Subcutaneous abdominal adipose tissue (tissue), 5 donors: Measurements from ENCODE around the gene XKR3.
"Not testable (repeated sequence)": the region's sequence is repeated elsewhere in the genome, so short reads cannot be mapped to it uniquely, and the experiment has no call there.

Experiments used
- H3K27ac ChIP-seq: one replicate; pipeline ENCODE4 v1.7.0; 2013; ENCODE audit warnings: low read depth, mild to moderate bottlenecking, inconsistent platforms, low read length, moderate library complexity
- H3K27me3 ChIP-seq, 5 donors: one replicate each; pipeline ENCODE4 v1.7.0; 2013; ENCODE audit warnings: low read length in 5 of 5, inconsistent platforms in 1 of 5; ENCODE audit not compliant: control insufficient read depth in 5 of 5, insufficient read depth in 4 of 5
- H3K36me3 ChIP-seq, 5 donors: one replicate each; pipeline ENCODE4 v1.7.0; 2013; ENCODE audit warnings: low read length in 5 of 5; ENCODE audit not compliant: control insufficient read depth in 5 of 5, insufficient read depth in 5 of 5
- H3K4me1 ChIP-seq, 5 donors: one replicate each; pipeline ENCODE4 v1.7.0; 2013; ENCODE audit warnings: low read length in 5 of 5, mild to moderate bottlenecking in 3 of 5, moderate library complexity in 1 of 5; ENCODE audit not compliant: control insufficient read depth in 5 of 5, insufficient read depth in 5 of 5
- H3K4me3 ChIP-seq, 5 donors: one replicate each; pipeline ENCODE4 v1.7.0; 2013; ENCODE audit warnings: low read length in 5 of 5, low read depth in 1 of 5
- H3K9ac ChIP-seq, 5 donors: one replicate each; pipeline ENCODE4 v1.7.0; 2013; ENCODE audit warnings: low read length in 5 of 5, mild to moderate bottlenecking in 4 of 5, moderate library complexity in 3 of 5
- H3K9me3 ChIP-seq, 5 donors: one replicate each; pipeline ENCODE4 v1.7.0; 2013; ENCODE audit warnings: low read length in 5 of 5; ENCODE audit not compliant: control insufficient read depth in 5 of 5
- donor health status: healthy.
- donor health status: healthy.
- donor health status: healthy.
- donor health status: healthy.
- donor health status: healthy.

The XKR3 gene

GRCh38 chr22:16789860-16790493, 35.2 kb downstream of the XKR3 start:
- no peaks in the 10 kb centered on the region for H3K27me3 ChIP-seq
- no peaks in the 10 kb centered on the region for H3K9me3 ChIP-seq
- no peak overlapping the region for H3K9ac ChIP-seq
- no peaks in the 10 kb centered on the region for H3K4me1 ChIP-seq
- no peak overlapping the region for H3K4me3 ChIP-seq
- H3K36me3 ChIP-seq: no peaks in the 10 kb centered on the region
- no peak overlapping the region for H3K27ac ChIP-seq

- H3K27ac ChIP-seq: no peak overlapping the region
- H3K4me3 ChIP-seq: no peak overlapping the region
- no peaks in the 10 kb centered on the region for H3K4me1 ChIP-seq
- H3K27me3 ChIP-seq: no peaks in the 10 kb centered on the region
- H3K36me3 ChIP-seq: no peaks in the 10 kb centered on the region
- H3K9ac ChIP-seq: no peak overlapping the region
- H3K9me3 ChIP-seq: no peaks in the 10 kb centered on the region
These were observed 41.3 kb downstream of the XKR3 start for GRCh38 chr22:16783930-16784354.

GRCh38 chr22:16783453-16783852, 41.8 kb downstream of the XKR3 start:
- H3K27ac ChIP-seq: no peak overlapping the region
- H3K4me3 ChIP-seq: no peak overlapping the region
- no peaks in the 10 kb centered on the region for H3K27me3 ChIP-seq
- H3K36me3 ChIP-seq: no peaks in the 10 kb centered on the region
- H3K9me3 ChIP-seq: no peaks in the 10 kb centered on the region
- H3K4me1 ChIP-seq: no peaks in the 10 kb centered on the region
- H3K9ac ChIP-seq: no peak overlapping the region

GRCh38 chr22:16781764-16782329, 43.4 kb downstream of the XKR3 start:
- H3K4me3 ChIP-seq: no peak overlapping the region
- no peaks in the 10 kb centered on the region for H3K9me3 ChIP-seq
- H3K4me1 ChIP-seq: no peaks in the 10 kb centered on the region
- H3K27ac ChIP-seq: no peak overlapping the region
- no peaks in the 10 kb centered on the region for H3K36me3 ChIP-seq
- no peak overlapping the region for H3K9ac ChIP-seq
- H3K27me3 ChIP-seq: no peaks in the 10 kb centered on the region

- H3K4me3 ChIP-seq: no peak overlapping the region
- H3K9me3 ChIP-seq: no peaks in the 10 kb centered on the region
- no peak overlapping the region for H3K27ac ChIP-seq
- no peaks in the 10 kb centered on the region for H3K27me3 ChIP-seq
- H3K9ac ChIP-seq: no peak overlapping the region
- H3K4me1 ChIP-seq: no peaks in the 10 kb centered on the region
- no peaks in the 10 kb centered on the region for H3K36me3 ChIP-seq
These were observed 44.0 kb downstream of the XKR3 start for GRCh38 chr22:16781074-16781763.

GRCh38 chr22:16777284-16777924, 47.8 kb downstream of the XKR3 start:
- no peaks in the 10 kb centered on the region for H3K27me3 ChIP-seq
- no peak overlapping the region for H3K27ac ChIP-seq
- peaks cover 2 to 7% (median 4%) of the 10 kb centered on the region in 5 donors for H3K9me3 ChIP-seq
- H3K36me3 ChIP-seq: no peaks in the 10 kb centered on the region
- H3K4me3 ChIP-seq: no peak overlapping the region
- peaks cover 0 to 5% (median 0%) of the 10 kb centered on the region in 5 donors for H3K4me1 ChIP-seq
- H3K9ac ChIP-seq: peak overlapping the region in 1 of 5 donors; percentile 7

- Histone ChIP-seq H3K27me3 (no peaks in the 10 kb centered on the region), H3K27ac (no peak overlapping the region), H3K4me3 (no peak overlapping the region), H3K9ac (no peak overlapping the region), H3K36me3 (no peaks in the 10 kb centered on the region), H3K4me1 (peaks cover 0 to 5% (median 0%) of the 10 kb centered on the region in 5 donors), H3K9me3 (peaks cover 2 to 7% (median 4%) of the 10 kb centered on the region in 5 donors)
These were observed 49.1 kb downstream of the XKR3 start for GRCh38 chr22:16776080-16776479.

GRCh38 chr22:16774911-16775500, 50.2 kb downstream of the XKR3 start:
- Histone ChIP-seq H3K27ac (no peak overlapping the region), H3K36me3 (no peaks in the 10 kb centered on the region), H3K4me3 (no peak overlapping the region), H3K4me1 (peaks cover 0 to 5% (median 0%) of the 10 kb centered on the region in 5 donors), H3K9me3 (peaks cover 2 to 7% (median 4%) of the 10 kb centered on the region in 5 donors), H3K9ac (no peak overlapping the region), H3K27me3 (no peaks in the 10 kb centered on the region)

GRCh38 chr22:16771569-16771968, 53.6 kb downstream of the XKR3 start:
- H3K36me3 ChIP-seq, H3K9me3 ChIP-seq, H3K4me1 ChIP-seq, H3K27me3 ChIP-seq, H3K4me3 ChIP-seq, H3K27ac ChIP-seq, H3K9ac ChIP-seq: not testable (repeated sequence)

GRCh38 chr22:16767927-16768326, 57.3 kb downstream of the XKR3 start:
- not testable (repeated sequence) for H3K27ac ChIP-seq, H3K4me1 ChIP-seq, H3K9me3 ChIP-seq, H3K36me3 ChIP-seq, H3K27me3 ChIP-seq, H3K9ac ChIP-seq, H3K4me3 ChIP-seq
